HG03066 (cell line): ENCODE results near the gene C3orf49.

Experiments
- ATAC-seq: cut with Tn5 transposase; IDR thresholded peaks from one replicate; pipeline ENCODE4 v1.9.1; 2021; ENCODE audit warnings: low read depth; ENCODE audit not compliant: unreplicated experiment

C3orf49 gene

GRCh38 chr3:63847718-63848450 lies 28.8 kb downstream of the C3orf49 start:
- no peak for ATAC-seq

- no peak for ATAC-seq
Observed at GRCh38 chr3:63849175-63849574, 30.1 kb downstream of the C3orf49 start.

- ATAC-seq = no peak
Observed at GRCh38 chr3:63851287-63851686, 32.2 kb downstream of the C3orf49 start.

- no peak for ATAC-seq
Observed at GRCh38 chr3:63853106-63853505, 34.0 kb downstream of the C3orf49 start.

- ATAC-seq = no peak
Observed at GRCh38 chr3:63855333-63855940, 36.3 kb downstream of the C3orf49 start.

- ATAC-seq = no peak
Observed at GRCh38 chr3:63857311-63857710, 38.2 kb downstream of the C3orf49 start.

GRCh38 chr3:63860776-63861175 lies 41.7 kb downstream of the C3orf49 start:
- ATAC-seq = no peak

- no peak for ATAC-seq
Observed at GRCh38 chr3:63861306-63861705, 42.2 kb downstream of the C3orf49 start.

GRCh38 chr3:63862804-63863149 lies 43.7 kb downstream of the C3orf49 start:
- ATAC-seq = peak; percentile 1

GRCh38 chr3:63863150-63864007 lies 44.3 kb downstream of the C3orf49 start, which contains the start of the genes ATXN7 and THOC7:
TSS of gene ATXN7 (plus strand) at chr3:63863867. CDS start at chr3:63912599, 48,732 bp downstream.
TSS of gene THOC7 (minus strand) at chr3:63863805. CDS start at chr3:63863790, 15 bp downstream.
- peak; percentile 63 for ATAC-seq

GRCh38 chr3:63864008-63864964 lies 45.2 kb downstream of the C3orf49 start:
- ATAC-seq = peak; percentile 40

GRCh38 chr3:63864965-63865327 lies 45.8 kb downstream of the C3orf49 start:
- ATAC-seq = no peak

- ATAC-seq = no peak
Observed at GRCh38 chr3:63867225-63867624, 48.1 kb downstream of the C3orf49 start.

GRCh38 chr3:63869940-63870614 lies 51.0 kb downstream of the C3orf49 start:
- no peak for ATAC-seq

GRCh38 chr3:63870615-63871005 lies 51.5 kb downstream of the C3orf49 start:
- no peak for ATAC-seq

GRCh38 chr3:63872135-63872924 lies 53.2 kb downstream of the C3orf49 start:
- ATAC-seq = no peak

GRCh38 chr3:63874769-63875168 lies 55.7 kb downstream of the C3orf49 start:
- ATAC-seq = no peak

GRCh38 chr3:63875510-63875909 lies 56.4 kb downstream of the C3orf49 start:
- no peak for ATAC-seq

GRCh38 chr3:63876260-63876659 lies 57.2 kb downstream of the C3orf49 start:
- ATAC-seq = no peak
